NCI-H446 (cell line): ENCODE data around the gene C12orf42.

Source experiments
- DNase-seq, 2 experiments: peaks; one replicate each; lab custom pipeline; 2025; lab: John Stamatoyannopoulos, UW

C12orf42 gene

GRCh38 chr12:103268831-103269514 lies 226.8 kb downstream of the C12orf42 start:
- no peak for DNase-seq

- no peak for DNase-seq
Measured at GRCh38 chr12:103257763-103258162, 238.0 kb downstream of the C12orf42 start.
